Measurements from ENCODE around the gene APBA2. TPM values are rescaled to one million over a fixed set of nuclear protein-coding genes. Genes with fewer than 3 reads are reported as not detected.
"Not testable (repeated sequence)": the region's sequence is repeated elsewhere in the genome, so short reads cannot be mapped to it uniquely, and the experiment has no call there.

Gene APBA2
- total and polyA plus RNA-seq, 2 of the 13 experiments (the other 11 are each of a cell fraction or from before 2014, with no cell fraction given) = 0.62 to 2.3 TPM

DNA sequence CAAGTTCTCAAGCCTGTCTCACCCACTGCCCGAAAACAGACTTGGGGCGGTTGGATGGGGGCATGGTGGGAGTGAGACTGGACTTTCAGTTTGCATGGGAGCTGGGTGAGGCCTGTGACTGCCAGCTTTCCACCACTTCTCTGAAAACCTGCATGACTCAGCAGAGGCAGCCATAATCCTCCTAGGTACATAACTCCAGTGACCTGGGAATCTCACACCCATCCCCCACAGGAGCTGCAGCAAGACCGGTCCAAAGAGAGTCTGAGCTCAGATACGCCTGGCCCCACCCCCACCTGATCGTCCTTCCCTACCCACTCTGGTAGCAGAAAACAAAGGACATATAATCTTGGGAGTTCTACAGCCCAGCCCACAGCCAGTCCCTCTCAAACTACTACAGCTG is 276.6 kb downstream of the APBA2 start (continued):
- TF ChIP-seq, protein P1, sequence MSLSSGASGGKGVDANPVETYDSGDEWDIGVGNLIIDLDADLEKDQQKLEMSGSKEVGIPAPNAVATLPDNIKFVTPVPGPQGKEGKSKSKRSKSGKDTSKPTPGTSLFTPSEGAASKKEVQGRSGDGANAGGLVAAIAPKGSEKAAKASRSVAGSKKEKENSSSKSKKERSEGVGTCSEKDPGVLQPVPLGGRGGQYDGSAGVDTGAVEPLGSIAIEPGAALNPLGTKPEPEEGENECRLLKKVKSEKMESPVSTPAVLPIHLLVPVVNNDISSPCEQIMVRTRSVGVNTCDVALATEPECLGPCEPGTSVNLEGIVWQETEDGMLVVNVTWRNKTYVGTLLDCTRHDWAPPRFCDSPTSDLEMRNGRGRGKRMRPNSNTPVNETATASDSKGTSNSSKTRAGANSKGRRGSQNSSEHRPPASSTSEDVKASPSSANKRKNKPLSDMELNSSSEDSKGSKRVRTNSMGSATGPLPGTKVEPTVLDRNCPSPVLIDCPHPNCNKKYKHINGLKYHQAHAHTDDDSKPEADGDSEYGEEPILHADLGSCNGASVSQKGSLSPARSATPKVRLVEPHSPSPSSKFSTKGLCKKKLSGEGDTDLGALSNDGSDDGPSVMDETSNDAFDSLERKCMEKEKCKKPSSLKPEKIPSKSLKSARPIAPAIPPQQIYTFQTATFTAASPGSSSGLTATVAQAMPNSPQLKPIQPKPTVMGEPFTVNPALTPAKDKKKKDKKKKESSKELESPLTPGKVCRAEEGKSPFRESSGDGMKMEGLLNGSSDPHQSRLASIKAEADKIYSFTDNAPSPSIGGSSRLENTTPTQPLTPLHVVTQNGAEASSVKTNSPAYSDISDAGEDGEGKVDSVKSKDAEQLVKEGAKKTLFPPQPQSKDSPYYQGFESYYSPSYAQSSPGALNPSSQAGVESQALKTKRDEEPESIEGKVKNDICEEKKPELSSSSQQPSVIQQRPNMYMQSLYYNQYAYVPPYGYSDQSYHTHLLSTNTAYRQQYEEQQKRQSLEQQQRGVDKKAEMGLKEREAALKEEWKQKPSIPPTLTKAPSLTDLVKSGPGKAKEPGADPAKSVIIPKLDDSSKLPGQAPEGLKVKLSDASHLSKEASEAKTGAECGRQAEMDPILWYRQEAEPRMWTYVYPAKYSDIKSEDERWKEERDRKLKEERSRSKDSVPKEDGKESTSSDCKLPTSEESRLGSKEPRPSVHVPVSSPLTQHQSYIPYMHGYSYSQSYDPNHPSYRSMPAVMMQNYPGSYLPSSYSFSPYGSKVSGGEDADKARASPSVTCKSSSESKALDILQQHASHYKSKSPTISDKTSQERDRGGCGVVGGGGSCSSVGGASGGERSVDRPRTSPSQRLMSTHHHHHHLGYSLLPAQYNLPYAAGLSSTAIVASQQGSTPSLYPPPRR (CRISPR knock-in tag; IDR thresholded peaks at IDR 0.05; ENCODE audit: borderline replicate concordance) = no peak
- TF ChIP-seq ZNF766 (CRISPR knock-in tag; IDR thresholded peaks at IDR 0.05; ENCODE audit: borderline replicate concordance) = no peak
- no peak for TF ChIP-seq ETV5 (CRISPR knock-in tag; IDR thresholded peaks at IDR 0.05; ENCODE audit: borderline replicate concordance)
- TF ChIP-seq ZNF280D (CRISPR knock-in tag; IDR thresholded peaks at IDR 0.05) = no peak

DNA sequence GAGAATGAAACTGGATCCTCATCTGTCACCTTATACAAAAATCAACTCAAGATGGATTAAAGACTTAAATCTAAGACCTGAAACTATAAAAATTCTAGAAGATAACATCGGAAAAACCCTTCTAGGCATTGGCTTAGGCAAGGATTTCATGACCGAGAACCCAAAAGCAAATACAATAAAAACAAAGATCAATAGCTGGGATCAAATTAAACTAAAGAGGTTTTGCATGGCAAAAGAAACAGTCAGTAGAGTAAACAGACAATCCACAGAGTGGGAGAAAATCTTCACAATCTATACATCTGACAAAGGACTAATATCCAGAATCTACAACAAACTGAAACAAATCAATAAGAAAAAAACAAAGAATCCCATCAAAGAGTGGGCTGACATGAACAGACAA is 281.3 kb downstream of the APBA2 start:
- not testable (repeated sequence) for BruUV-seq (replicated peaks)

More for the DNA sequence above, 281.3 kb downstream of the APBA2 start:
- H3K27me3 ChIP-seq (ENCODE audit: control insufficient read depth in 1 of 2, insufficient read depth in 2 of 2, low read length in 2 of 2); POLR2A ChIA-PET; H3K4me3 ChIP-seq (replicated peaks in 1 of 3; ENCODE audit: insufficient read depth in 1 of 3, low read depth in 2 of 3, low read length in 3 of 3); FAIRE-seq; H3K79me2 ChIP-seq (ENCODE audit: insufficient read depth, low read length); H2AFZ ChIP-seq (ENCODE audit: low read length); H3K36me3 ChIP-seq (replicated peaks in 1 of 2; ENCODE audit: control insufficient read depth in 1 of 2, insufficient read depth in 2 of 2, low read length in 2 of 2); H3K27ac ChIP-seq (ENCODE audit: extremely low read length, insufficient read depth, low read length); intact Hi-C loops (cut with micrococcal nuclease; ENCODE audit: unreplicated experiment); H3K9me3 ChIP-seq (ENCODE audit: low read length); H4K20me1 ChIP-seq (ENCODE audit: insufficient read depth, low read length); DNase-seq (ENCODE audit: low spot score); H3K9ac ChIP-seq (ENCODE audit: insufficient read depth, low read depth, low read length); H3K4me1 ChIP-seq (ENCODE audit: insufficient read depth, low read length); CTCF ChIA-PET (ENCODE audit: low intra/inter-chr PET ratio, low total read pairs); ATAC-seq; in situ Hi-C loops (cut with HindIII; ENCODE audit: extremely low pct_ligation_motif_present, low pct_unique_long_range_greater_than_20kb); H3K4me2 ChIP-seq (ENCODE audit: low read depth, low read length): not testable (repeated sequence)
- WGBS (ENCODE audit: low lambda C conversion rate) = 0% methylated on average over 2 of the region's 2 CpGs

Other genes with a start within 250 kb of the APBA2 start
- not detected in 2 replicates for gene GOLGA8M, start 173.6 kb upstream of the APBA2 start, total RNA-seq (2016; rRNA removed; fragmentation: Illumina TruSeq; extraction: Trizol)
- 0.05 and 0.66 TPM in 2 replicates for gene GOLGA8M, start 173.6 kb upstream of the APBA2 start, polyA plus RNA-seq (2011; rRNA removed)
- not detected in 2 replicates for gene GOLGA6L7, start 37.3 kb upstream of the APBA2 start, total RNA-seq (2016; rRNA removed; fragmentation: Illumina TruSeq; extraction: Trizol)
- gene GOLGA6L7, start 37.3 kb upstream of the APBA2 start, polyA plus RNA-seq (2011; rRNA removed) = not detected in 2 replicates

Data from HepG2 (cell line).